HG03159 (cell line): ENCODE data around the gene CCDC126.
"Not testable (repeated sequence)": the region's sequence is repeated elsewhere in the genome, so short reads cannot be mapped to it uniquely, and the experiment has no call there.

Experiments
- ATAC-seq: cut with Tn5 transposase; IDR thresholded peaks from one replicate; pipeline ENCODE4 v1.9.1; 2021; ENCODE audit warnings: mild to moderate bottlenecking, moderate library complexity; ENCODE audit not compliant: unreplicated experiment

Gene CCDC126

GRCh38 chr7:23597094-23598091 is at the start of gene CCDC126:
Gene CCDC126 (plus strand): TSS chr7:23597382. CDS start chr7:23611316, 13,934 bp downstream.
- ATAC-seq: peak; percentile 77

- ATAC-seq: no peak
Measured at GRCh38 chr7:23547662-23548061, 49.5 kb upstream of the CCDC126 start.

- no peak for ATAC-seq
Measured at GRCh38 chr7:23558303-23558702, 38.9 kb upstream of the CCDC126 start.

- ATAC-seq: peak; percentile 76
Measured at GRCh38 chr7:23570592-23571200, 26.5 kb upstream of the CCDC126 start.

GRCh38 chr7:23581975-23582374 is 15.2 kb upstream of the CCDC126 start:
- ATAC-seq: not testable (repeated sequence)

- ATAC-seq: not testable (repeated sequence)
Measured at GRCh38 chr7:23585304-23585703, 11.9 kb upstream of the CCDC126 start.

GRCh38 chr7:23586159-23586558 is 11.0 kb upstream of the CCDC126 start:
- ATAC-seq: no peak

GRCh38 chr7:23590529-23590928 is 6.7 kb upstream of the CCDC126 start:
- ATAC-seq: no peak

- ATAC-seq: no peak
Measured at GRCh38 chr7:23593706-23594105, 3.5 kb upstream of the CCDC126 start.

GRCh38 chr7:23594879-23595604 is 2.1 kb upstream of the CCDC126 start:
- peak; percentile 62 for ATAC-seq

- ATAC-seq: no peak
Measured at GRCh38 chr7:23598296-23598695, 1.1 kb downstream of the CCDC126 start.

GRCh38 chr7:23600236-23600635 is 3.1 kb downstream of the CCDC126 start:
- ATAC-seq: no peak

- ATAC-seq: no peak
Measured at GRCh38 chr7:23603632-23604295, 6.6 kb downstream of the CCDC126 start.

- ATAC-seq: no peak
Measured at GRCh38 chr7:23604296-23604640, 7.1 kb downstream of the CCDC126 start.

GRCh38 chr7:23607130-23607529 is 9.9 kb downstream of the CCDC126 start:
- ATAC-seq: no peak

- no peak for ATAC-seq
Measured at GRCh38 chr7:23607866-23608265, 10.7 kb downstream of the CCDC126 start.

- no peak for ATAC-seq
Measured at GRCh38 chr7:23615331-23615730, 18.1 kb downstream of the CCDC126 start.

- no peak for ATAC-seq
Measured at GRCh38 chr7:23616593-23616992, 19.4 kb downstream of the CCDC126 start.

- ATAC-seq: no peak
Measured at GRCh38 chr7:23617482-23617881, 20.3 kb downstream of the CCDC126 start.

- ATAC-seq: no peak
Measured at GRCh38 chr7:23618241-23618640, 21.1 kb downstream of the CCDC126 start.

- no peak for ATAC-seq
Measured at GRCh38 chr7:23619141-23619540, 22.0 kb downstream of the CCDC126 start.
